Adrenal gland (tissue), 5 donors: ENCODE measurements around the gene CAMK2D.

Source experiments
- POLR2A ChIP-seq, 2 donors: fragments of 450-650 bp; IDR thresholded peaks; one replicate each; pipeline ENCODE4 v1.6.1; 2017; ENCODE audit warnings: antibody characterized with exemption in 2 of 2, mild to moderate bottlenecking in 2 of 2, moderate library complexity in 1 of 2
- TF ChIP-seq, protein P1 (sequence below), 6 experiments: fragments of 450-650 bp in 4 of 6; fragments of 200-600 bp in 2 of 6; sonication (generic) in 1 of 6; IDR thresholded peaks; 1 replicate in 5 of 6; 2 replicates in 1 of 6; pipeline versions ENCODE4 v1.5.1 to v1.8.0; 2016 to 2021; ENCODE audit warnings: antibody characterized with exemption in 6 of 6, mild to moderate bottlenecking in 2 of 6, moderate library complexity in 1 of 6
- donor health status: DM: no; HTN: no; CAD: no.

DNA sequence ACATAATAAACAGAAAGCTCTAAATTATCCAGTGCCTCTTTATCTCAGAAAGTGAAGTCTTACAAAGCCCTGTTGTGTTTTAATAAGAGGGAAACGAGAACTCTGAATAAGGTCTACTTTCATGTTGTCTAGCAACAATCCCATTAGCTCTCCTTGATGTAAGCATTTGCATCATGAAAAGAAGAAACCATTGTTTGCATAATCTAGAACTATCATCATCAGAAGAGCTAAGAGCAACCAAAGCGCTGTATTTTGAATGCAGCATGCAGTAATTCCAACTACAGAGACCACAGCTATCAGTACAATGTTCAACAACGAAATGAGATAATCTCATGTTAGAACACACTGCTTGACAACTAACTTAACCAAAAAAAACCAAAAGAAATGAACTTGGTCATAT, 257.1 kb downstream of the CAMK2D start:
- TF ChIP-seq, protein P1, sequence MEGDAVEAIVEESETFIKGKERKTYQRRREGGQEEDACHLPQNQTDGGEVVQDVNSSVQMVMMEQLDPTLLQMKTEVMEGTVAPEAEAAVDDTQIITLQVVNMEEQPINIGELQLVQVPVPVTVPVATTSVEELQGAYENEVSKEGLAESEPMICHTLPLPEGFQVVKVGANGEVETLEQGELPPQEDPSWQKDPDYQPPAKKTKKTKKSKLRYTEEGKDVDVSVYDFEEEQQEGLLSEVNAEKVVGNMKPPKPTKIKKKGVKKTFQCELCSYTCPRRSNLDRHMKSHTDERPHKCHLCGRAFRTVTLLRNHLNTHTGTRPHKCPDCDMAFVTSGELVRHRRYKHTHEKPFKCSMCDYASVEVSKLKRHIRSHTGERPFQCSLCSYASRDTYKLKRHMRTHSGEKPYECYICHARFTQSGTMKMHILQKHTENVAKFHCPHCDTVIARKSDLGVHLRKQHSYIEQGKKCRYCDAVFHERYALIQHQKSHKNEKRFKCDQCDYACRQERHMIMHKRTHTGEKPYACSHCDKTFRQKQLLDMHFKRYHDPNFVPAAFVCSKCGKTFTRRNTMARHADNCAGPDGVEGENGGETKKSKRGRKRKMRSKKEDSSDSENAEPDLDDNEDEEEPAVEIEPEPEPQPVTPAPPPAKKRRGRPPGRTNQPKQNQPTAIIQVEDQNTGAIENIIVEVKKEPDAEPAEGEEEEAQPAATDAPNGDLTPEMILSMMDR (IDR thresholded peaks at IDR 0.05): no peak
- TF ChIP-seq POLR2A (IDR thresholded peaks at IDR 0.05): no peak
